OCI-LY3 (cell line): ENCODE measurements around the gene LSM3.

Source experiments
- EZH2phosphoT487 ChIP-seq: fragments of 200-600 bp; shearing (Covaris generic); IDR thresholded peaks from 2 replicates; pipeline ENCODE4 v1.6.1; 2018; ENCODE audit warnings: antibody characterized with exemption, mixed run types, low read depth
- TF ChIP-seq, protein P1 (sequence below): fragments of 200-600, 300-600 bp; sonication (generic); IDR thresholded peaks from 2 replicates; pipeline ENCODE4 v1.5.1; 2014; ENCODE audit warnings: antibody characterized with exemption, low read length, low read depth

DNA sequence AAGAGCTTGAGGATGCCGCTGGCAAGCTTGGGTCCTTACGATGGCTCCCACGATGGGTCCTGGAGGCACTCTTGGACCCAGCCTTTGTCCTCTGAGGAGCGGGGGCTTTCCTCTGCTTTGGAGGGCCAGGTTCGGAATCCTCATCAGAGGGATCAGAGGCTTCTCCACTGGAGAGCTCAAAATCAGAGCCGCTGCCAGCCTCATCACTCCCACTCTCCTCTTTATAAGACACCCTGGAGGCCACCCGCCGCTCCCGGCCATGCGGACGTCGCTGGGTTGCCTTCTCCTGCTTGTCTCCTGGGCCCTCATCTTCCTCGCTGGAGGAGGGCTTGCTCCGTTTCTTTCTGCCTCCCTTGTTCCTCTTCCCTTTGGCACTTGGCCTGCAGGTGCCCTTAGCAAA lies 20.2 kb upstream of the LSM3 start:
- TF ChIP-seq, protein P1, sequence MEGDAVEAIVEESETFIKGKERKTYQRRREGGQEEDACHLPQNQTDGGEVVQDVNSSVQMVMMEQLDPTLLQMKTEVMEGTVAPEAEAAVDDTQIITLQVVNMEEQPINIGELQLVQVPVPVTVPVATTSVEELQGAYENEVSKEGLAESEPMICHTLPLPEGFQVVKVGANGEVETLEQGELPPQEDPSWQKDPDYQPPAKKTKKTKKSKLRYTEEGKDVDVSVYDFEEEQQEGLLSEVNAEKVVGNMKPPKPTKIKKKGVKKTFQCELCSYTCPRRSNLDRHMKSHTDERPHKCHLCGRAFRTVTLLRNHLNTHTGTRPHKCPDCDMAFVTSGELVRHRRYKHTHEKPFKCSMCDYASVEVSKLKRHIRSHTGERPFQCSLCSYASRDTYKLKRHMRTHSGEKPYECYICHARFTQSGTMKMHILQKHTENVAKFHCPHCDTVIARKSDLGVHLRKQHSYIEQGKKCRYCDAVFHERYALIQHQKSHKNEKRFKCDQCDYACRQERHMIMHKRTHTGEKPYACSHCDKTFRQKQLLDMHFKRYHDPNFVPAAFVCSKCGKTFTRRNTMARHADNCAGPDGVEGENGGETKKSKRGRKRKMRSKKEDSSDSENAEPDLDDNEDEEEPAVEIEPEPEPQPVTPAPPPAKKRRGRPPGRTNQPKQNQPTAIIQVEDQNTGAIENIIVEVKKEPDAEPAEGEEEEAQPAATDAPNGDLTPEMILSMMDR = no peak
- TF ChIP-seq EZH2phosphoT487 = no peak
